ENCODE measurements around the gene DIPK2A.

DIPK2A gene

DNA sequence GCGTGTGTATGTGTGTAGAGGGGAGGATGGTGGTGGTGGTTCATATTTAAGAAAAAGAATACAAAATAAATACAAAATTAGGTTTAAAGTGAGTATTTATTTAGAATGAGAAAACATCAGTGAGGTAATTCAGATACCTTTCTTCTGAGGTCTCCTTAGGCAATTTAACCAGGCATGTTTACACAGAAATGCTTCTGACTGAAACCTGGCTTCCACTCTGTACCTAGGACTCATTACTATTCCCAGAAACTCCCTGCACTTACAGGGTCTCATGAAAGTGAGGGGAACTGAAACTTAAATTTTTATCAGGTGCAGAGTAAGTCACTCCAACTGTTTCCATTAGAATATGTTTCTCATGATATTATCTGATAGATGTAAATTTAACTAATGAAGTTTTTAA lies 10.3 kb upstream of the DIPK2A start:
- TF ChIP-seq CTCF (IDR thresholded peaks at IDR 0.05; ENCODE audit: low read depth, low read length), result no peak
- DNase-seq (ENCODE audit: extremely low read depth, low read depth), result no peak

- no peak for TF ChIP-seq CTCF (IDR thresholded peaks at IDR 0.05; ENCODE audit: low read depth, low read length)
- no peak for DNase-seq (ENCODE audit: extremely low read depth, low read depth)
Observed at GRCh38 chr3:143963946-143964345, 7.7 kb upstream of the DIPK2A start.

- no peak for DNase-seq (ENCODE audit: extremely low read depth, low read depth)
- TF ChIP-seq CTCF (IDR thresholded peaks at IDR 0.05; ENCODE audit: low read depth, low read length), result no peak; the same call in 1 of the 2 replicates
Observed at GRCh38 chr3:143970773-143971358, 757 bp upstream of the DIPK2A start.

DNA sequence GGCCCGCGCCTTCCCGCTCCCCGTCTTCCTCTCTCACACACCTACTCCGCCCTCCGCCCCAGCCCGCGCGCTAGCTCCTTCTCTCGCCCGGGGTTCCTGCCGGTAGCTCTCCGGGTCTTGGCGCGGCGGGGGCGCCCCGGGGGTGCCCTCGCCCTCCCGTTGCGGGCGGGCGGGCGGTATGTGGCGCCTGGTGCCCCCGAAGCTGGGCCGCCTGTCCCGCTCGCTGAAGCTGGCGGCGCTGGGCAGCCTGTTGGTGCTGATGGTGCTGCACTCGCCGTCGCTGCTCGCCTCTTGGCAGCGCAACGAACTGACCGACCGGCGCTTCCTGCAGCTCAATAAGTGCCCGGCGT lies 507 bp downstream of the DIPK2A start:
- no peak for DNase-seq (ENCODE audit: extremely low read depth, low read depth)
- no peak for TF ChIP-seq CTCF (IDR thresholded peaks at IDR 0.05; ENCODE audit: low read depth, low read length)

DNA sequence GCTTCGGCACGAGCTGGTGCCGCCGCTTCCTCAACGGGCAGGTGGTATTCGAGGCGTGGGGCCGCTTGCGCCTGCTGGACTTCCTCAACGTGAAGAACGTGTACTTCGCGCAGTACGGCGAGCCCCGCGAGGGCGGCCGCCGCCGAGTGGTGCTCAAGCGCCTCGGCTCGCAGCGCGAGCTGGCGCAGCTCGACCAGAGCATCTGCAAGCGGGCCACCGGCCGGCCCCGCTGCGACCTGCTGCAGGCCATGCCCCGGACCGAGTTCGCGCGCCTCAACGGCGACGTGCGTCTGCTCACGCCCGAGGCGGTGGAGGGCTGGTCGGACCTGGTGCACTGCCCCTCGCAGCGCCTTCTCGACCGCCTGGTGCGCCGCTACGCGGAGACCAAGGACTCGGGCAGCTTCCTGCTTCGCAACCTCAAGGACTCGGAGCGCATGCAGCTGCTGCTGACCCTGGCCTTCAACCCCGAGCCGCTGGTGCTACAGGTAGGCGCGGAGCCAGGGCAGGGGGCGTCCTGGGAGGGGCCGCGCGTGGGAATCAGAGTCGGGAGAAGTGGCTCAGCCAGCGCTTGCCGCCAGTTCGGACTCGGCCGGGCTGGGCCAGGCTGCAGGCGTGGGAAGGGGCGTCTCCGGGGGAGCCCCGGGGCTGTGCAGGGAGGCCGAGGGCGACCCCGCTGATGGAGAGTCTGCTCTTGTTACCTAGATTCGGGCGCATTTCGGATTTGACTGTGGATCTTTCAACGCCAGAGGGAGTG lies 1.1 kb downstream of the DIPK2A start:
- peak; percentile 58; the same call in 1 of the 2 replicates for TF ChIP-seq CTCF (IDR thresholded peaks at IDR 0.05; ENCODE audit: low read depth, low read length)
- no peak for DNase-seq (ENCODE audit: extremely low read depth, low read depth)

GRCh38 chr3:143973259-143974021 lies 1.8 kb downstream of the DIPK2A start:
- no peak for DNase-seq (ENCODE audit: extremely low read depth, low read depth)
- no peak; the same call in 1 of the 2 replicates for TF ChIP-seq CTCF (IDR thresholded peaks at IDR 0.05; ENCODE audit: low read depth, low read length)
